A673 (cell line): Measurements from ENCODE around the gene LARGE1. TPM values are rescaled to one million over a fixed set of nuclear protein-coding genes. Genes with fewer than 3 reads are reported as not detected.
"Not testable (repeated sequence)": the region's sequence is repeated elsewhere in the genome, so short reads cannot be mapped to it uniquely, and the experiment has no call there.

ENCODE experiments used
- BruUV-seq: library from RNA; stranded (reverse); fragments of 400-500 nt; replicated peaks from 2 replicates; lab custom pipeline; 2021; lab: Mats Ljungman, UMichigan
- CTCF ChIA-PET: fragments of 300-600 bp; sonication (Branson Sonifier 250); formaldehyde crosslinking; loops from one replicate; lab custom pipeline; 2022; ENCODE audit warnings: antibody characterized with exemption; lab: Charles Lee
- POLR2A ChIA-PET: fragments of 300-600 bp; sonication (Branson Sonifier 250); formaldehyde crosslinking; loops from one replicate; lab custom pipeline; 2022; ENCODE audit warnings: antibody characterized with exemption; ENCODE audit not compliant: low non-redundant PET; lab: Charles Lee
- DNase-seq: peaks from one replicate; pipeline ENCODE4 v3.0.0-alpha.2; 2015; ENCODE audit warnings: low spot score
- H3K27ac ChIP-seq: fragments of 200-600 bp; sonication (generic); 2 replicates; pipeline ENCODE4 v1.5.1; 2016; ENCODE audit warnings: mixed run types, low read depth, mild to moderate bottlenecking, mixed read lengths, antibody characterized with exemption, low read length; ENCODE audit not compliant: poor library complexity, severe bottlenecking
- H3K27me3 ChIP-seq: fragments of 200-600 bp; sonication (generic); replicated peaks from 2 replicates; pipeline ENCODE4 v1.6.1; 2017; ENCODE audit warnings: mixed run types, low read depth, mild to moderate bottlenecking, mixed read lengths, antibody characterized with exemption, low read length; ENCODE audit not compliant: insufficient read depth, poor library complexity
- H3K36me3 ChIP-seq: fragments of 200-600 bp; sonication (generic); 2 replicates; pipeline ENCODE4 v1.6.1; 2016; ENCODE audit warnings: mixed run types, mild to moderate bottlenecking, mixed read lengths, antibody characterized with exemption, low read length; ENCODE audit not compliant: insufficient read depth, poor library complexity, severe bottlenecking
- H3K4me1 ChIP-seq: fragments of 200-600 bp; sonication (generic); 2 replicates; pipeline ENCODE4 v1.6.1; 2017; ENCODE audit warnings: mixed run types, mild to moderate bottlenecking, mixed read lengths, antibody characterized with exemption, low read length; ENCODE audit not compliant: insufficient read depth, poor library complexity, severe bottlenecking
- H3K4me3 ChIP-seq: fragments of 200-600 bp; sonication (generic); 2 replicates; pipeline ENCODE4 v1.5.1; 2016; ENCODE audit warnings: low read depth, mixed run types, mild to moderate bottlenecking, mixed read lengths, low read length; ENCODE audit not compliant: poor library complexity, severe bottlenecking
- H3K9me3 ChIP-seq: fragments of 200-600 bp; sonication (generic); 2 replicates; pipeline ENCODE4 v1.6.1; 2016; ENCODE audit warnings: mixed run types, low read depth, mild to moderate bottlenecking, mixed read lengths, antibody characterized with exemption, low read length; ENCODE audit not compliant: poor library complexity, severe bottlenecking
- EZH2 ChIP-seq: fragments of 200-600 bp; sonication (generic); IDR thresholded peaks from 2 replicates; pipeline ENCODE4 v1.6.1; 2017; ENCODE audit warnings: borderline replicate concordance, low read depth, mild to moderate bottlenecking, mixed read lengths, antibody characterized with exemption, low read length; ENCODE audit not compliant: poor library complexity, severe bottlenecking
- intact Hi-C: fragments of 100-400 bp; cut with micrococcal nuclease; formaldehyde crosslinking; loops from one replicate; pipeline ENCODE4 v1.10.0; 2022; ENCODE audit not compliant: unreplicated experiment
- total RNA-seq: library from RNA; stranded (reverse); gene quantifications from 2 replicates; pipeline ENCODE4 v1.2.3, GENCODE V29; 2021
- TF ChIP-seq, protein P1 (sequence below): fragments of 300-800, 200-600 bp; sonication (generic); conservative IDR thresholded peaks from 2 replicates; pipeline ENCODE4 v1.5.1; 2017; ENCODE audit warnings: low read depth, mild to moderate bottlenecking, antibody characterized with exemption, low read length, moderate library complexity, mixed read lengths

The LARGE1 gene
- total RNA-seq, 1 experiment from 2014 or later, result not detected

- Histone ChIP-seq H3K36me3 (no peaks in the 10 kb centered on the region), H3K27me3 (no peaks in the 10 kb centered on the region), H3K4me1 (no peaks in the 10 kb centered on the region), H3K9me3 (no peaks in the 10 kb centered on the region), H3K27ac (no peak overlapping the region), H3K4me3 (no peak overlapping the region)
- intact Hi-C loops, result no loop called here
- POLR2A ChIA-PET, result no interaction called here
- CTCF ChIA-PET, result no interaction called here
- BruUV-seq, result no TSS peak
- TF ChIP-seq, protein P1, sequence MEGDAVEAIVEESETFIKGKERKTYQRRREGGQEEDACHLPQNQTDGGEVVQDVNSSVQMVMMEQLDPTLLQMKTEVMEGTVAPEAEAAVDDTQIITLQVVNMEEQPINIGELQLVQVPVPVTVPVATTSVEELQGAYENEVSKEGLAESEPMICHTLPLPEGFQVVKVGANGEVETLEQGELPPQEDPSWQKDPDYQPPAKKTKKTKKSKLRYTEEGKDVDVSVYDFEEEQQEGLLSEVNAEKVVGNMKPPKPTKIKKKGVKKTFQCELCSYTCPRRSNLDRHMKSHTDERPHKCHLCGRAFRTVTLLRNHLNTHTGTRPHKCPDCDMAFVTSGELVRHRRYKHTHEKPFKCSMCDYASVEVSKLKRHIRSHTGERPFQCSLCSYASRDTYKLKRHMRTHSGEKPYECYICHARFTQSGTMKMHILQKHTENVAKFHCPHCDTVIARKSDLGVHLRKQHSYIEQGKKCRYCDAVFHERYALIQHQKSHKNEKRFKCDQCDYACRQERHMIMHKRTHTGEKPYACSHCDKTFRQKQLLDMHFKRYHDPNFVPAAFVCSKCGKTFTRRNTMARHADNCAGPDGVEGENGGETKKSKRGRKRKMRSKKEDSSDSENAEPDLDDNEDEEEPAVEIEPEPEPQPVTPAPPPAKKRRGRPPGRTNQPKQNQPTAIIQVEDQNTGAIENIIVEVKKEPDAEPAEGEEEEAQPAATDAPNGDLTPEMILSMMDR, result no peak
- TF ChIP-seq EZH2, result no peak
- no peak for DNase-seq
These were observed 455.6 kb downstream of the LARGE1 start for GRCh38 chr22:33464698-33465097.

DNA sequence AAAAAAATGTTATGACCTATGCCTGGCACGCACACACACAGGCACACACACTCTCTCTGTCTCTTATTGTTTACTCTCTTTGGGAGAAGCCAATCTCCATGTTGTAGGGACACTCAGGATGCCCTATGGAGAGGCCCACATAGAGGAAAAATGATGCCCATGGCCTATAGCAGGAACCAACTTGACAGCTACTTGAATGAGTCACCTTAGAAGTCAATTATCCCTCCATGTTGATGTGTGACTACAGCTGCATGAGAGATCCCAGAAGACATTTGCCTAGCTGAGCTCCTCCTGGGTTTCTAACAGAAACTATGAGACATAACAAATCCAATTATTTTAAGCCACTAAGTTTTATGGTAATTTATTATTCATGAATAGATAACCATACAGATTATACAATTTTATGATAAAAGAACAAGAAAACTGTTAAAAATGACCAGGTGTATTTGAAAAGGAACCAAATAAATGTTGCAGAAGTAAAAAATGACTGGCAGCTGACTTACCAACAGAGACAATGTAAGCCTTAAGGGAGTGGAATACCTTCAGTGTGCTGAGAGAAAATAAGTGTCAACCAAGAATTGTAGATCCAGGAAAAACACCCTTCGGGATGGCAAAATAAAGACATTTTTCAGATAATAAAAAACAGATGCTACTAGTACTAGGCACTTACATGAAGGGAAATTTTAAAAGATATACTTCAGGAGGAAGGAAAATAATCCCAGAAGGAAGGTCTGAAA, 458.4 kb downstream of the LARGE1 start:
- no peaks in the 10 kb centered on the region for H3K4me1 ChIP-seq
- intact Hi-C loops, result no loop called here
- no TSS peak for BruUV-seq
- no peaks in the 10 kb centered on the region for H3K27me3 ChIP-seq
- H3K36me3 ChIP-seq, result no peaks in the 10 kb centered on the region
- ChIA-PET POLR2A (no interaction called here), CTCF (no interaction called here)
- TF ChIP-seq, protein P1, result no peak
- TF ChIP-seq EZH2, result no peak
- H3K9me3 ChIP-seq, result no peaks in the 10 kb centered on the region
- H3K27ac ChIP-seq, result no peak overlapping the region
- no peak overlapping the region for H3K4me3 ChIP-seq
- DNase-seq, result no peak

- POLR2A ChIA-PET, BruUV-seq: not testable (repeated sequence)
These were observed 459.0 kb downstream of the LARGE1 start for GRCh38 chr22:33461245-33461644.

GRCh38 chr22:33459137-33459536, 461.1 kb downstream of the LARGE1 start:
- Histone ChIP-seq H3K27ac (no peak overlapping the region), H3K36me3 (no peaks in the 10 kb centered on the region), H3K4me1 (no peaks in the 10 kb centered on the region), H3K27me3 (no peaks in the 10 kb centered on the region), H3K9me3 (no peaks in the 10 kb centered on the region), H3K4me3 (no peak overlapping the region)
- DNase-seq, result no peak
- TF ChIP-seq EZH2, result no peak
- TF ChIP-seq, protein P1, result no peak
- BruUV-seq, result no TSS peak
- ChIA-PET CTCF (no interaction called here), POLR2A (no interaction called here)
- intact Hi-C loops, result no loop called here

More at GRCh38 chr22:33461245-33461644, 459.0 kb downstream of the LARGE1 start:
- intact Hi-C loops, H3K36me3 ChIP-seq, H3K27ac ChIP-seq, H3K4me3 ChIP-seq, CTCF ChIA-PET, H3K9me3 ChIP-seq, DNase-seq, H3K4me1 ChIP-seq, H3K27me3 ChIP-seq: not testable (repeated sequence)
